Esophagus (tissue), 2 donors: Measurements from ENCODE around the gene SPEM1. TPM values are rescaled to one million over a fixed set of nuclear protein-coding genes. Genes with fewer than 3 reads are reported as not detected.

Experiments
- H3K27ac ChIP-seq, 2 donors: one replicate each; pipeline ENCODE4 v1.5.1; 2013; ENCODE audit warnings: low read depth in 2 of 2, mild to moderate bottlenecking in 2 of 2, inconsistent platforms in 1 of 2, low read length in 1 of 2, moderate library complexity in 1 of 2
- H3K27me3 ChIP-seq, 2 donors: one replicate each; pipeline ENCODE4 v1.6.1; 2013; ENCODE audit warnings: low read length in 2 of 2, control low read depth in 1 of 2, mild to moderate bottlenecking in 1 of 2; ENCODE audit not compliant: insufficient read depth in 2 of 2, control insufficient read depth in 1 of 2
- H3K36me3 ChIP-seq, 2 donors: one replicate each; pipeline ENCODE4 v1.6.1; 2013; ENCODE audit warnings: low read length in 1 of 2; ENCODE audit not compliant: control insufficient read depth in 2 of 2, insufficient read depth in 2 of 2
- H3K4me1 ChIP-seq, 2 donors: one replicate each; pipeline ENCODE4 v1.6.1; 2013; ENCODE audit warnings: low read length in 1 of 2; ENCODE audit not compliant: control insufficient read depth in 2 of 2, insufficient read depth in 2 of 2
- H3K4me3 ChIP-seq, 2 donors: one replicate each; pipeline ENCODE4 v1.5.1; 2013; ENCODE audit warnings: low read length in 2 of 2, mild to moderate bottlenecking in 2 of 2, low read depth in 1 of 2, moderate library complexity in 1 of 2
- H3K9me3 ChIP-seq, 2 donors: one replicate each; pipeline ENCODE4 v1.6.1; 2013; ENCODE audit warnings: mild to moderate bottlenecking in 2 of 2, low read depth in 1 of 2, low read length in 1 of 2, moderate library complexity in 1 of 2; ENCODE audit not compliant: control insufficient read depth in 2 of 2, insufficient read depth in 1 of 2
- WGBS, 2 donors: extraction: QIAGEN DNeasy Blood & Tissue Kit; methylation state at CpG; one replicate each; pipeline ENCODE4 v1.1.7; 2013; 5-methylcytosine and 5-hydroxymethylcytosine counted together
- polyA plus RNA-seq, 2 donors: library from polyadenylated mRNA; stranded (reverse); fragments of 200-250 nt; gene quantifications; one replicate each; pipeline ENCODE4 v1.2.3, GENCODE V29; 2013
- donor health status: healthy with polysubstance abuse.
- donor health status: Bipolar disorder and iron deficiency.

The SPEM1 gene
- polyA plus RNA-seq, 2 donors, result not detected

GRCh38 chr17:7416323-7416722 lies 3.8 kb upstream of the SPEM1 start:
- Histone ChIP-seq H3K36me3 (no peaks in the 10 kb centered on the region), H3K4me3 (no peak overlapping the region), H3K4me1 (no peaks in the 10 kb centered on the region), H3K27ac (no peak overlapping the region), H3K27me3 (no peaks in the 10 kb centered on the region), H3K9me3 (no peaks in the 10 kb centered on the region)
- WGBS, 2 donors, result 71 to 78% methylated on average over 6 of the region's 6 CpGs

- no peaks in the 10 kb centered on the region for H3K4me1 ChIP-seq
- 94% methylated on average over 50 to 54 of the region's 54 CpGs for WGBS, 2 donors
- no peak overlapping the region for H3K27ac ChIP-seq
Measured at GRCh38 chr17:7417056-7417655, 3.0 kb upstream of the SPEM1 start.

GRCh38 chr17:7418472-7419152 lies 1.5 kb upstream of the SPEM1 start:
- no peaks in the 10 kb centered on the region for H3K9me3 ChIP-seq
- H3K27me3 ChIP-seq, result no peaks in the 10 kb centered on the region
- H3K36me3 ChIP-seq, result no peaks in the 10 kb centered on the region
- 67% methylated on average over 18 of the region's 18 CpGs for WGBS, 2 donors
- H3K4me3 ChIP-seq, result no peak overlapping the region
- no peaks in the 10 kb centered on the region for H3K4me1 ChIP-seq
- H3K27ac ChIP-seq, result no peak overlapping the region

More at GRCh38 chr17:7417056-7417655, 3.0 kb upstream of the SPEM1 start:
- H3K4me3 ChIP-seq, result no peak overlapping the region
- no peaks in the 10 kb centered on the region for H3K9me3 ChIP-seq
- no peaks in the 10 kb centered on the region for H3K36me3 ChIP-seq
- H3K27me3 ChIP-seq, result no peaks in the 10 kb centered on the region

GRCh38 chr17:7421186-7421585 lies 1.1 kb downstream of the SPEM1 start:
- no peaks in the 10 kb centered on the region for H3K9me3 ChIP-seq
- H3K27ac ChIP-seq, result no peak overlapping the region
- no peaks in the 10 kb centered on the region for H3K4me1 ChIP-seq
- 94 to 95% methylated on average over 16 of the region's 16 CpGs for WGBS, 2 donors
- H3K4me3 ChIP-seq, result no peak overlapping the region
- H3K36me3 ChIP-seq, result no peaks in the 10 kb centered on the region
- H3K27me3 ChIP-seq, result no peaks in the 10 kb centered on the region

GRCh38 chr17:7423679-7424078 lies 3.6 kb downstream of the SPEM1 start:
- H3K27me3 ChIP-seq, result no peaks in the 10 kb centered on the region
- no peaks in the 10 kb centered on the region for H3K9me3 ChIP-seq
- WGBS, 2 donors, result 64 to 68% methylated on average over 4 of the region's 4 CpGs

GRCh38 chr17:7425316-7425715 lies 5.2 kb downstream of the SPEM1 start, which contains the start of gene SPEM2:
Gene SPEM2, plus strand, starts transcription at chr17:7425616. Its CDS starts 73 bp downstream, at chr17:7425689.
- Histone ChIP-seq H3K27ac (no peak within 1 kb of the TSS), H3K27me3 (no peaks in the 10 kb centered on the region), H3K4me3 (no peak within 1 kb of the TSS), H3K9me3 (no peaks in the 10 kb centered on the region), H3K36me3 (no peaks in the 10 kb centered on the region), H3K4me1 (no peaks in the 10 kb centered on the region)
- WGBS, 2 donors, result 81 to 86% methylated on average over 7 of the region's 7 CpGs

More at GRCh38 chr17:7423679-7424078, 3.6 kb downstream of the SPEM1 start:
- Histone ChIP-seq H3K4me3 (no peak overlapping the region), H3K4me1 (no peaks in the 10 kb centered on the region), H3K36me3 (no peaks in the 10 kb centered on the region), H3K27ac (no peak overlapping the region)

- H3K4me1 ChIP-seq, result no peaks in the 10 kb centered on the region
- no peaks in the 10 kb centered on the region for H3K9me3 ChIP-seq
- no peaks in the 10 kb centered on the region for H3K36me3 ChIP-seq
- no peak overlapping the region for H3K4me3 ChIP-seq
- no peak overlapping the region for H3K27ac ChIP-seq
- WGBS, 2 donors, result 82 to 85% methylated on average over 8 of the region's 8 CpGs
- no peaks in the 10 kb centered on the region for H3K27me3 ChIP-seq
Measured at GRCh38 chr17:7425756-7426155, 5.6 kb downstream of the SPEM1 start.

- no peaks in the 10 kb centered on the region for H3K27me3 ChIP-seq
- H3K36me3 ChIP-seq, result no peaks in the 10 kb centered on the region
- H3K4me1 ChIP-seq, result no peaks in the 10 kb centered on the region
- WGBS, 2 donors, result 92 to 93% methylated on average over 33 of the region's 33 CpGs
- no peak overlapping the region for H3K4me3 ChIP-seq
- H3K27ac ChIP-seq, result no peak overlapping the region
- H3K9me3 ChIP-seq, result no peaks in the 10 kb centered on the region
Measured at GRCh38 chr17:7426203-7426863, 6.2 kb downstream of the SPEM1 start.

GRCh38 chr17:7426896-7427489 lies 6.9 kb downstream of the SPEM1 start:
- H3K27ac ChIP-seq, result no peak overlapping the region
- H3K4me1 ChIP-seq, result no peaks in the 10 kb centered on the region
- no peak overlapping the region for H3K4me3 ChIP-seq
- H3K27me3 ChIP-seq, result no peaks in the 10 kb centered on the region
- WGBS, 2 donors, result 91 to 92% methylated on average over 29 of the region's 29 CpGs
- no peaks in the 10 kb centered on the region for H3K36me3 ChIP-seq
- no peaks in the 10 kb centered on the region for H3K9me3 ChIP-seq
